OCI-LY7 (cell line): ENCODE measurements around the gene FBH1.

Experiments used
- CTCF ChIP-seq: fragments of 200-600 bp; sonication (generic); conservative IDR thresholded peaks from 2 replicates; pipeline ENCODE4 v1.5.1; 2014; ENCODE audit warnings: mild to moderate bottlenecking, antibody characterized with exemption, low read length, moderate library complexity, mixed read lengths
- EZH2phosphoT487 ChIP-seq: fragments of 200-600 bp; sonication (generic); IDR thresholded peaks from 2 replicates; pipeline ENCODE4 v1.6.1; 2018; ENCODE audit warnings: low read depth, borderline replicate concordance, mild to moderate bottlenecking, mixed run types, antibody characterized with exemption, low read length, moderate library complexity, mixed read lengths

- no peak for TF ChIP-seq CTCF
- TF ChIP-seq EZH2phosphoT487, result no peak
These were observed 7.1 kb upstream of the FBH1 start for GRCh38 chr10:5882961-5883360.
